ENCODE measurements around the gene GPR63. TPM values are rescaled to one million over a fixed set of nuclear protein-coding genes. Genes with fewer than 3 reads are reported as not detected.
"Not testable (repeated sequence)": the region's sequence is repeated elsewhere in the genome, so short reads cannot be mapped to it uniquely, and the experiment has no call there.

Gene GPR63
- total RNA-seq, 1 experiment from 2014 or later = 5.9 TPM

- H3K79me1 ChIP-seq (ENCODE audit: insufficient read depth, low read depth, low read length, poor library complexity, severe bottlenecking) = no peaks in the 10 kb centered on the region
- no peaks in the 10 kb centered on the region for H3K23me2 ChIP-seq (ENCODE audit: insufficient read length, low read depth, low read length, poor library complexity, severe bottlenecking)
- no peaks in the 10 kb centered on the region for H3K9me3 Mint-ChIP-seq
- H2BK15ac ChIP-seq (ENCODE audit: low read depth, low read length) = no peak overlapping the region
- H3K79me2 ChIP-seq (ENCODE audit: insufficient read depth, low read length) = no peaks in the 10 kb centered on the region
- peaks cover 5 to 16% (median 15%) of the 10 kb centered on the region in 3 experiments; a peak in 5 of 7 replicates for H3K36me3 Mint-ChIP-seq (ENCODE audit: insufficient read depth in 1 of 3, low read depth in 3 of 3)
- no peak overlapping the region for H2BK120ac ChIP-seq (ENCODE audit: low read depth, low read length, poor library complexity, severe bottlenecking)
- H3K27ac Mint-ChIP-seq = no peak overlapping the region
- H3K4me1 ChIP-seq (ENCODE audit: insufficient read depth, low read length) = no peaks in the 10 kb centered on the region
- no peak overlapping the region for H3K4ac ChIP-seq (ENCODE audit: low read depth, low read length)
- H4K91ac ChIP-seq (ENCODE audit: insufficient read length, low read depth, low read length) = no peak overlapping the region
- no peak overlapping the region for H3K27ac ChIP-seq (ENCODE audit: insufficient read length, low read depth, low read length)
- no peak overlapping the region for H2AK5ac ChIP-seq (ENCODE audit: insufficient read length, low read length)
- H3K9ac ChIP-seq (ENCODE audit: extremely low read depth, insufficient read length, low read length) = no peak overlapping the region
- H2BK5ac ChIP-seq (ENCODE audit: insufficient read length, low read length) = no peak overlapping the region
- H4K20me1 ChIP-seq (ENCODE audit: control insufficient read depth, insufficient read depth, insufficient read length) = no peaks in the 10 kb centered on the region
- H2BK20ac ChIP-seq (ENCODE audit: low read depth, low read length, poor library complexity, severe bottlenecking) = no peak overlapping the region
- no peak overlapping the region for H3K14ac ChIP-seq (ENCODE audit: insufficient read depth, low read length)
- no peak overlapping the region for H3K23ac ChIP-seq (ENCODE audit: insufficient read length, low read depth, low read length)
- H3K4me2 ChIP-seq (ENCODE audit: insufficient read depth, insufficient read length, low read length) = no peak overlapping the region
- H3K9me3 ChIP-seq (ENCODE audit: control insufficient read depth, low read depth, low read length) = no peaks in the 10 kb centered on the region
- no peak overlapping the region for H3K4me3 Mint-ChIP-seq
- DNase-seq = no peak
- H3K4me1 Mint-ChIP-seq = peaks cover 0 to 3% of the 10 kb centered on the region in 2 experiments; a peak in 2 of 4 replicates
- TF ChIP-seq CTCF (conservative IDR thresholded peaks at IDR 0.05) = no peak
- no peak overlapping the region for H3K56ac ChIP-seq (ENCODE audit: insufficient read length, low read depth, low read length)
- no CpG with 5 or more reads among the region's 1 CpG for WGBS (ENCODE audit: extremely low coverage, insufficient read length, low lambda C conversion rate)
- H2BK12ac ChIP-seq (ENCODE audit: insufficient read length, low read depth, low read length) = no peak overlapping the region
- H2AFZ ChIP-seq (ENCODE audit: low read length) = no peak overlapping the region
- no peaks in the 10 kb centered on the region for H3K27me3 ChIP-seq (ENCODE audit: insufficient read depth, low read length)
- no peak overlapping the region for H4K5ac ChIP-seq (ENCODE audit: insufficient read length, low read depth, low read length)
- no peaks in the 10 kb centered on the region for H3K27me3 Mint-ChIP-seq (ENCODE audit: low read depth)
- no peak overlapping the region for H3K18ac ChIP-seq (ENCODE audit: insufficient read length, low read depth, low read length)
- H3T11ph ChIP-seq (ENCODE audit: low read length) = no peak overlapping the region
- no peak overlapping the region for H4K8ac ChIP-seq (replicated peaks; ENCODE audit: insufficient read length, low read depth, low read length)
Observed at GRCh38 chr6:96886519-96886918, 49.2 kb upstream of the GPR63 start.

GRCh38 chr6:96885187-96885631 is 47.9 kb upstream of the GPR63 start:
- not testable (repeated sequence) for H3K56ac ChIP-seq (ENCODE audit: insufficient read length, low read depth, low read length); H3K9me3 Mint-ChIP-seq; H3K27me3 ChIP-seq (ENCODE audit: insufficient read depth, low read length); H3K27ac ChIP-seq (ENCODE audit: insufficient read length, low read depth, low read length); H3K9me3 ChIP-seq (ENCODE audit: control insufficient read depth, low read depth, low read length); H2AK5ac ChIP-seq (ENCODE audit: insufficient read length, low read length); H3K79me2 ChIP-seq (ENCODE audit: insufficient read depth, low read length); H3K27ac Mint-ChIP-seq; H3K23ac ChIP-seq (ENCODE audit: insufficient read length, low read depth, low read length); H3K14ac ChIP-seq (ENCODE audit: insufficient read depth, low read length); H3K4me1 Mint-ChIP-seq; H2BK12ac ChIP-seq (ENCODE audit: insufficient read length, low read depth, low read length); H3T11ph ChIP-seq (ENCODE audit: low read length); H2AFZ ChIP-seq (ENCODE audit: low read length); H3K4ac ChIP-seq (ENCODE audit: low read depth, low read length); H3K4me2 ChIP-seq (ENCODE audit: insufficient read depth, insufficient read length, low read length); H3K4me1 ChIP-seq (ENCODE audit: insufficient read depth, low read length); H3K79me1 ChIP-seq (ENCODE audit: insufficient read depth, low read depth, low read length, poor library complexity, severe bottlenecking); H4K8ac ChIP-seq (replicated peaks; ENCODE audit: insufficient read length, low read depth, low read length); H3K27me3 Mint-ChIP-seq (ENCODE audit: low read depth); H4K20me1 ChIP-seq (ENCODE audit: control insufficient read depth, insufficient read depth, insufficient read length); H2BK5ac ChIP-seq (ENCODE audit: insufficient read length, low read length); H3K9ac ChIP-seq (ENCODE audit: extremely low read depth, insufficient read length, low read length); H3K23me2 ChIP-seq (ENCODE audit: insufficient read length, low read depth, low read length, poor library complexity, severe bottlenecking); H3K18ac ChIP-seq (ENCODE audit: insufficient read length, low read depth, low read length); DNase-seq; H3K4me3 Mint-ChIP-seq; H4K5ac ChIP-seq (ENCODE audit: insufficient read length, low read depth, low read length); H2BK20ac ChIP-seq (ENCODE audit: low read depth, low read length, poor library complexity, severe bottlenecking); H4K91ac ChIP-seq (ENCODE audit: insufficient read length, low read depth, low read length); H2BK120ac ChIP-seq (ENCODE audit: low read depth, low read length, poor library complexity, severe bottlenecking); H3K36me3 Mint-ChIP-seq (ENCODE audit: insufficient read depth in 1 of 3, low read depth in 3 of 3); H2BK15ac ChIP-seq (ENCODE audit: low read depth, low read length)
- WGBS (ENCODE audit: extremely low coverage, insufficient read length, low lambda C conversion rate) = no CpG with 5 or more reads among the region's 5 CpGs
